GM19035 (cell line): ENCODE results near the gene TNIK.

Source experiments
- ATAC-seq: cut with Tn5 transposase; IDR thresholded peaks from one replicate; pipeline ENCODE4 v1.9.1; 2021; ENCODE audit not compliant: unreplicated experiment

TNIK gene

GRCh38 chr3:171459942-171460724, at the start of gene TNIK:
TNIK (minus strand) TSS chr3:171460405; CDS start chr3:171460063, 342 bp downstream.
- peak; percentile 78 for ATAC-seq

- no peak for ATAC-seq
These were observed 48.5 kb upstream of the TNIK start for GRCh38 chr3:171508676-171509075.

- no peak for ATAC-seq
These were observed 48.0 kb upstream of the TNIK start for GRCh38 chr3:171508206-171508605.

GRCh38 chr3:171506743-171507319, 46.6 kb upstream of the TNIK start:
- ATAC-seq: no peak

GRCh38 chr3:171505822-171506333, 45.7 kb upstream of the TNIK start:
- ATAC-seq: no peak

GRCh38 chr3:171504376-171504775, 44.2 kb upstream of the TNIK start:
- no peak for ATAC-seq

- no peak for ATAC-seq
These were observed 43.6 kb upstream of the TNIK start for GRCh38 chr3:171503817-171504216.

GRCh38 chr3:171498921-171499320, 38.7 kb upstream of the TNIK start:
- ATAC-seq: no peak

- ATAC-seq: no peak
These were observed 37.3 kb upstream of the TNIK start for GRCh38 chr3:171497468-171497867.

- no peak for ATAC-seq
These were observed 35.2 kb upstream of the TNIK start for GRCh38 chr3:171495413-171495812.

- no peak for ATAC-seq
These were observed 34.4 kb upstream of the TNIK start for GRCh38 chr3:171494457-171495109.

- no peak for ATAC-seq
These were observed 31.2 kb upstream of the TNIK start for GRCh38 chr3:171491361-171491760.

- no peak for ATAC-seq
These were observed 30.7 kb upstream of the TNIK start for GRCh38 chr3:171490901-171491300.

- ATAC-seq: no peak
These were observed 29.1 kb upstream of the TNIK start for GRCh38 chr3:171489348-171489747.

- no peak for ATAC-seq
These were observed 28.3 kb upstream of the TNIK start for GRCh38 chr3:171488479-171488878.

GRCh38 chr3:171487382-171487781, 27.2 kb upstream of the TNIK start:
- ATAC-seq: no peak

- ATAC-seq: no peak
These were observed 25.1 kb upstream of the TNIK start for GRCh38 chr3:171485338-171485737.

- peak; percentile 32 for ATAC-seq
These were observed 20.8 kb upstream of the TNIK start for GRCh38 chr3:171481011-171481410.

GRCh38 chr3:171480526-171480925, 20.3 kb upstream of the TNIK start:
- ATAC-seq: peak; percentile 77

GRCh38 chr3:171476532-171477102, 16.4 kb upstream of the TNIK start:
- ATAC-seq: no peak

GRCh38 chr3:171472552-171472951, 12.3 kb upstream of the TNIK start:
- ATAC-seq: no peak
